K562 (cell line): ENCODE measurements around the gene TCAP. TPM values are rescaled to one million over a fixed set of nuclear protein-coding genes. Genes with fewer than 3 reads are reported as not detected.
A peak's percentile ranks its signal among the peaks of the same experiment; 100 is the strongest.

Experiments
- ATAC-seq: fragments of 200-7000 bp; cut with Tn5 transposase; 3 replicates; pipeline ENCODE4 v1.9.1; 2020; ENCODE audit warnings: moderate library complexity
- Bru-seq: library from RNA; stranded (reverse); fragments of 400-500 nt; gene quantifications from one replicate; lab custom pipeline; 2021; lab: Mats Ljungman, UMichigan
- BruChase-seq, 2 experiments: library from RNA; stranded (reverse); fragments of 400-500 nt; gene quantifications; one replicate each; lab custom pipeline; 2021; lab: Mats Ljungman, UMichigan
- BruUV-seq: library from RNA; stranded (reverse); fragments of 400-500 nt; replicated peaks from 2 replicates; lab custom pipeline; 2021; lab: Mats Ljungman, UMichigan
- CTCF ChIA-PET: fragments of 300-600 bp; formaldehyde crosslinking; extraction: SDS; loops from one replicate; lab custom pipeline; 2021; ENCODE audit warnings: low intra/inter-chr PET ratio; lab: Yijun Ruan, JAX
- POLR2A ChIA-PET: fragments of 300-600, 350-650 bp; sonication (Branson Sonifier 250); formaldehyde crosslinking; extraction: SDS; loops from one replicate; lab custom pipeline; 2021; ENCODE audit warnings: antibody characterized with exemption, inconsistent platforms; lab: Yijun Ruan, JAX
- DNase-seq, 4 experiments: peaks; one replicate each; pipeline versions ENCODE4 v3.0.0 to v3.0.0-alpha.2; 2011 to 2018; ENCODE audit warnings: low spot score in 3 of 4, mixed read lengths in 3 of 4; ENCODE audit errors: extremely low read depth in 1 of 4
- FAIRE-seq: peaks from 2 replicates; lab custom pipeline; 2011; peaks lifted over from hg19 to GRCh38; lab: Jason Lieb, UNC
- H2AFZ ChIP-seq: 2 replicates; pipeline ENCODE4 v1.6.0; 2011; ENCODE audit warnings: low read depth, low read length, control low read depth, inconsistent platforms
- H3K27ac ChIP-seq: fragments of 200-600 bp; 3 replicates; pipeline ENCODE4 v1.8.0; 2011; ENCODE audit warnings: low read depth, mild to moderate bottlenecking, control low read depth, inconsistent platforms, low read length, moderate library complexity, mixed read lengths; ENCODE audit errors: extremely low read depth
- H3K27me3 ChIP-seq, 2 experiments: fragments of 300-600 bp in 1 of 2; 2 replicates in 1 of 2; 3 replicates in 1 of 2; pipeline versions ENCODE4 v1.6.0 to v1.8.0; 2011; ENCODE audit warnings: inconsistent platforms in 2 of 2, low read length in 2 of 2, mild to moderate bottlenecking in 1 of 2, mixed read lengths in 1 of 2, moderate library complexity in 1 of 2; ENCODE audit not compliant: control insufficient read depth in 2 of 2, insufficient read depth in 2 of 2
- H3K36me3 ChIP-seq: fragments of 300-600 bp; 3 replicates; pipeline ENCODE4 v1.8.0; 2011; ENCODE audit warnings: mild to moderate bottlenecking, low read length, inconsistent platforms; ENCODE audit not compliant: control insufficient read depth, insufficient read depth
- H3K4me1 ChIP-seq, 2 experiments: fragments of 200-600 bp in 1 of 2; replicated peaks in 1 of 2; 2 replicates in 1 of 2; 3 replicates in 1 of 2; pipeline versions ENCODE4 v1.5.1 to v1.8.0; 2011; ENCODE audit warnings: inconsistent platforms in 2 of 2, low read length in 2 of 2, mild to moderate bottlenecking in 1 of 2, mixed read lengths in 1 of 2, moderate library complexity in 1 of 2; ENCODE audit not compliant: control insufficient read depth in 2 of 2, insufficient read depth in 2 of 2
- H3K4me2 ChIP-seq: 2 replicates; pipeline ENCODE4 v1.6.1; 2011; ENCODE audit warnings: low read length, control low read depth, inconsistent platforms, mixed read lengths; ENCODE audit not compliant: insufficient read depth
- H3K4me3 ChIP-seq: fragments of 200-600 bp; sonication (generic), shearing (Covaris generic); 2 replicates; pipeline ENCODE4 v1.5.1; 2016; ENCODE audit warnings: control low read depth, inconsistent platforms
- H3K79me2 ChIP-seq: fragments of 200-600 bp; 3 replicates; pipeline ENCODE4 v1.8.0; 2011; ENCODE audit warnings: low read length, inconsistent platforms; ENCODE audit not compliant: control insufficient read depth, insufficient read depth
- H3K9ac ChIP-seq, 2 experiments: 2 replicates each; pipeline versions ENCODE4 v1.6.0 to v1.6.1; 2011; ENCODE audit warnings: low read depth in 2 of 2, low read length in 2 of 2, control low read depth in 1 of 2, inconsistent platforms in 1 of 2, mild to moderate bottlenecking in 1 of 2, mixed read lengths in 1 of 2; ENCODE audit not compliant: insufficient read depth in 1 of 2
- H3K9me1 ChIP-seq: one replicate; pipeline ENCODE4 v1.6.0; 2011; ENCODE audit warnings: inconsistent platforms, mild to moderate bottlenecking, low read length, moderate library complexity; ENCODE audit not compliant: control insufficient read depth, insufficient read depth
- H3K9me3 ChIP-seq: replicated peaks from 2 replicates; pipeline ENCODE4 v1.5.1; 2011; ENCODE audit warnings: low read depth, low read length, inconsistent platforms; ENCODE audit not compliant: control insufficient read depth, insufficient read depth
- H4K20me1 ChIP-seq: replicated peaks from 2 replicates; pipeline ENCODE4 v1.6.1; 2011; ENCODE audit warnings: low read length, inconsistent platforms, mixed read lengths; ENCODE audit not compliant: control insufficient read depth, insufficient read depth
- RBM22 ChIP-seq: fragments of 200-400 bp; formaldehyde crosslinking; IDR thresholded peaks from 2 replicates; pipeline ENCODE4 v1.6.1; 2018; ENCODE audit warnings: low read length, low read depth; ENCODE audit not compliant: poor library complexity, severe bottlenecking
- ZNF197 ChIP-seq: fragments of 200-800 bp; sonication (Bioruptor generic); IDR thresholded peaks from 2 replicates; pipeline ENCODE4 v1.6.1; 2016; ENCODE audit warnings: low read depth, missing genetic modification characterization, missing compliant biosample characterization
- WGBS: fragments of 100-300 bp; shearing (Covaris generic); methylation state at CpG from one replicate; pipeline ENCODE4 v1.1.6; 2016; ENCODE audit warnings: low coverage, mixed read lengths; ENCODE audit not compliant: insufficient coverage; ENCODE audit errors: missing lambda C conversion rate; 5-methylcytosine and 5-hydroxymethylcytosine counted together
- in situ Hi-C: fragments of 300-500 bp; cut with MboI; formaldehyde crosslinking; loops from 4 replicates; pipeline ENCODE4 v1.15.0; 2018; ENCODE audit warnings: inconsistent platforms, mixed read lengths
- intact Hi-C: fragments of 100-400 bp; cut with micrococcal nuclease; formaldehyde crosslinking; loops from 2 replicates; pipeline ENCODE4 v1.14.2; 2022
- long read RNA-seq, 3 experiments: library from polyadenylated mRNA in 2 of 3; library from RNA in 1 of 3; unstranded in 2 of 3; stranded (forward) in 1 of 3; transcript quantifications; one replicate each; pipeline ENCODE4 v2.0.0, GENCODE V29; 2019 to 2022
- polyA minus RNA-seq, 3 experiments: library from RNA; depleted of rRNA, polyadenylated mRNA; stranded (reverse); fragments of >200 nt; gene quantifications; 2 replicates each; pipeline ENCODE4 v1.2.3, GENCODE V29; 2011
- polyA plus RNA-seq, 8 experiments: library from polyadenylated mRNA; depleted of rRNA in 4 of 8; stranded (reverse) in 5 of 8; unstranded in 3 of 8; fragments of >200 nt; fragmentation: Nextera tagmentation in 2 of 8; fragmentation: Illumina TruSeq in 1 of 8; extraction: Ambion mirVana in 2 of 8; extraction: Trizol in 1 of 8; gene quantifications; 2 replicates each; pipeline versions ENCODE4 v1.2.1 to v1.2.3, GENCODE V29; 2011 to 2014; ENCODE audit warnings: inconsistent platforms in 1 of 8, missing spikeins in 1 of 8
- total RNA-seq, 7 experiments: library from RNA; depleted of rRNA in 6 of 7; stranded (reverse); fragments of >200 nt in 6 of 7; fragmentation: Illumina TruSeq in 2 of 7; extraction: Trizol in 2 of 7; gene quantifications; 2 replicates each; pipeline versions ENCODE4 v1.2.1 to v1.2.3, GENCODE V29; 2011 to 2021; ENCODE audit warnings: low replicate concordance in 1 of 7

The TCAP gene
- 3.6 and 11.8 TPM in 2 replicates for total RNA-seq (2011; cell fraction: chromatin; rRNA removed; ENCODE audit: low replicate concordance)
- 6.8 and 7.2 TPM in 2 replicates for total RNA-seq (2011; cell fraction: nucleolus; rRNA removed)
- 5.1 and 6.0 TPM in 2 replicates for total RNA-seq (2011; cell fraction: nucleoplasm; rRNA removed)
- 0.82 and 1.2 TPM in 2 replicates for total RNA-seq (2014; rRNA removed)
- 0.29 and 0.33 TPM in 2 replicates for total RNA-seq (2014; rRNA removed; fragmentation: Illumina TruSeq; extraction: Trizol)
- total RNA-seq (2015; rRNA removed; fragmentation: Illumina TruSeq; extraction: Trizol) = 0.98 and 1.4 TPM in 2 replicates
- total RNA-seq (2021) = 1.1 and 1.4 TPM in 2 replicates
- 0.58 and 0.67 TPM in 2 replicates for polyA plus RNA-seq (2011; rRNA removed)
- 0.34 and 0.92 TPM in 2 replicates for polyA plus RNA-seq (2011; cell fraction: cytosol; rRNA removed)
- polyA plus RNA-seq (2011; cell fraction: nucleus; rRNA removed) = 3.7 and 7.7 TPM in 2 replicates
- 1.4 and 3.2 TPM in 2 replicates for polyA plus RNA-seq (2012)
- polyA plus RNA-seq (2014; fragmentation: Illumina TruSeq; extraction: Trizol) = 0.65 and 0.73 TPM in 2 replicates
- not detected for polyA plus RNA-seq (2014; fragmentation: Nextera tagmentation; extraction: Ambion mirVana)
- polyA plus RNA-seq (2014; rRNA removed) = 0.86 and 1.4 TPM in 2 replicates
- 0.33 and 0.53 TPM in 2 replicates for polyA minus RNA-seq (2011; rRNA and poly(A)+ RNA removed)
- not detected in 2 replicates for polyA minus RNA-seq (2011; cell fraction: cytosol; rRNA and poly(A)+ RNA removed)
- 1.6 and 2.2 TPM in 2 replicates for polyA minus RNA-seq (2011; cell fraction: nucleus; rRNA and poly(A)+ RNA removed)
- Bru-seq, nascent RNA = percentile 39 among the genes with signal in this experiment
- percentile 43 among the genes with signal in this experiment for BruChase-seq, experiment 1, labeled RNA remaining after a 2-hour chase
- BruChase-seq, experiment 2, labeled RNA remaining after a 6-hour chase = percentile 55 among the genes with signal in this experiment
- long read RNA-seq, experiment 1, partial matches to known transcripts = 0 of 1 reads
- long read RNA-seq, experiment 1, other reads (novel, unspliced or antisense) = 1 of 1 reads
- long read RNA-seq, experiment 2, partial matches to known transcripts = 0 of 2 reads
- long read RNA-seq, experiment 2, other reads (novel, unspliced or antisense) = 2 of 2 reads
- long read RNA-seq, experiment 3 = 0 reads

GRCh38 chr17:39664581-39665561 lies at the start of gene TCAP:
TCAP (plus strand) TSS chr17:39665349; CDS start chr17:39665360, 11 bp downstream.
- H3K9me1 ChIP-seq = no peaks in the 10 kb centered on the region
- POLR2A ChIA-PET = interaction anchor here (0.9 to 1.3 kb wide), 6 partner anchors 11 to 65 kb away, joined by 3 to 9 read pairs (median 4); partner anchors contain the start of gene STARD3
- no peak within 1 kb of the TSS for H2AFZ ChIP-seq
- H3K79me2 ChIP-seq = peaks cover 13% of the 10 kb centered on the region; the same call in 2 of the 3 replicates
- no peak for FAIRE-seq
- peak within 1 kb of the TSS; percentile 28 for H3K27ac ChIP-seq
- WGBS = 78% methylated on average over 13 of the region's 15 CpGs
- H3K27me3 ChIP-seq = no peaks in the 10 kb centered on the region
- H4K20me1 ChIP-seq = no peaks in the 10 kb centered on the region
- peaks cover 33% of the 10 kb centered on the region; the same call in 1 of the 3 replicates for H3K36me3 ChIP-seq
- TF ChIP-seq RBM22 = no peak
- TF ChIP-seq ZNF197 (CRISPR knock-in tag) = 0 out of 2 replicates have a peak, but pooled peaks have one; percentile 13
- TF ChIP-seq, all 486 proteins: peak for 1
- DNase-seq = no peak
- in situ Hi-C loops = no loop called here
- CTCF ChIA-PET = interaction anchor here (0.6 kb wide), 1 partner anchor 20 kb away, joined by 3 read pairs; no protein-coding TSS in a partner anchor
- peak within 1 kb of the TSS; percentile 27; the same call in 1 of the 2 replicates for H3K4me2 ChIP-seq
- ATAC-seq = no peak
- H3K4me1 ChIP-seq = peaks cover 33 to 88% of the 10 kb centered on the region in 2 experiments
- H3K4me3 ChIP-seq = no peak within 1 kb of the TSS
- peak within 1 kb of the TSS in 1 of 2 experiments; percentile 82; a peak in 2 of 4 replicates for H3K9ac ChIP-seq
- no peaks in the 10 kb centered on the region for H3K9me3 ChIP-seq
- BruUV-seq = no TSS peak
- intact Hi-C loops = no loop called here
